Ectodermal cell (in vitro differentiated cells): ENCODE results near the gene PDZK1. TPM values are rescaled to one million over a fixed set of nuclear protein-coding genes. Genes with fewer than 3 reads are reported as not detected.

Experiments used
- H3K27ac ChIP-seq: 2 replicates; pipeline ENCODE4 v1.7.0; 2013; ENCODE audit warnings: mild to moderate bottlenecking, low read depth, low read length; ENCODE audit not compliant: insufficient read depth, poor library complexity, severe bottlenecking
- H3K27me3 ChIP-seq: 2 replicates; pipeline ENCODE4 v1.7.0; 2013; ENCODE audit warnings: mild to moderate bottlenecking, low read length; ENCODE audit not compliant: insufficient read depth, control insufficient read depth, poor library complexity, severe bottlenecking
- H3K36me3 ChIP-seq: one replicate; pipeline ENCODE4 v1.7.0; 2013; ENCODE audit warnings: low read length; ENCODE audit not compliant: control insufficient read depth, insufficient read depth
- H3K4me1 ChIP-seq: one replicate; pipeline ENCODE4 v1.7.0; 2013; ENCODE audit warnings: low read length; ENCODE audit not compliant: control insufficient read depth, insufficient read depth
- H3K4me3 ChIP-seq: 2 replicates; pipeline ENCODE4 v1.7.0; 2013; ENCODE audit warnings: low read depth, low read length, control low read depth; ENCODE audit not compliant: insufficient read depth
- H3K9me3 ChIP-seq: 2 replicates; pipeline ENCODE4 v1.7.0; 2013; ENCODE audit warnings: mild to moderate bottlenecking, low read length, moderate library complexity; ENCODE audit not compliant: control insufficient read depth
- WGBS, 2 experiments: methylation state at CpG; one replicate each; pipeline ENCODE4 v1.1.7; 2013; ENCODE audit warnings: missing lambda C conversion rate in 2 of 2; 5-methylcytosine and 5-hydroxymethylcytosine counted together
- polyA plus RNA-seq, 4 experiments: library from polyadenylated mRNA; stranded (reverse); fragments of 50-300 nt; gene quantifications; one replicate each; pipeline ENCODE4 v1.2.3, GENCODE V29; 2013

PDZK1 gene
- polyA plus RNA-seq (2013, experiment 1 of 4), result 0.91 TPM
- 0.27 TPM for polyA plus RNA-seq (2013, experiment 2 of 4)
- 0.32 TPM for polyA plus RNA-seq (2013, experiment 3 of 4)
- 0.77 TPM for polyA plus RNA-seq (2013, experiment 4 of 4)

GRCh38 chr1:145707183-145707867 is at the start of gene PDZK1:
PDZK1 (minus strand) TSS chr1:145707368; CDS start chr1:145688021, 19,347 bp downstream.
- H3K4me1 ChIP-seq, result peaks cover 8% of the 10 kb centered on the region
- WGBS, 2 experiments, result 70 to 75% methylated on average over 9 of the region's 9 CpGs
- no peaks in the 10 kb centered on the region for H3K9me3 ChIP-seq
- no peaks in the 10 kb centered on the region for H3K36me3 ChIP-seq
- H3K4me3 ChIP-seq, result no peak within 1 kb of the TSS
- H3K27me3 ChIP-seq, result no peaks in the 10 kb centered on the region
- no peak within 1 kb of the TSS for H3K27ac ChIP-seq

GRCh38 chr1:145751491-145752037 is 44.4 kb upstream of the PDZK1 start:
- no peak overlapping the region for H3K27ac ChIP-seq
- 93 to 96% methylated on average over 5 of the region's 5 CpGs for WGBS, 2 experiments

GRCh38 chr1:145750426-145750825 is 43.3 kb upstream of the PDZK1 start:
- no peak overlapping the region for H3K27ac ChIP-seq
- 94% methylated on average over 5 of the region's 5 CpGs for WGBS, 2 experiments
- H3K27me3 ChIP-seq, result no peaks in the 10 kb centered on the region
- H3K4me1 ChIP-seq, result no peaks in the 10 kb centered on the region
- no peaks in the 10 kb centered on the region for H3K9me3 ChIP-seq
- H3K36me3 ChIP-seq, result peaks cover 17% of the 10 kb centered on the region
- H3K4me3 ChIP-seq, result no peak overlapping the region

More at GRCh38 chr1:145751491-145752037, 44.4 kb upstream of the PDZK1 start:
- Histone ChIP-seq H3K4me3 (no peak overlapping the region), H3K4me1 (no peaks in the 10 kb centered on the region), H3K9me3 (no peaks in the 10 kb centered on the region), H3K27me3 (no peaks in the 10 kb centered on the region), H3K36me3 (peaks cover 14% of the 10 kb centered on the region)

GRCh38 chr1:145747398-145748247 is 40.5 kb upstream of the PDZK1 start:
- Histone ChIP-seq H3K9me3 (no peaks in the 10 kb centered on the region), H3K27ac (no peak overlapping the region), H3K4me3 (no peak overlapping the region), H3K36me3 (peaks cover 17% of the 10 kb centered on the region), H3K4me1 (no peaks in the 10 kb centered on the region), H3K27me3 (no peaks in the 10 kb centered on the region)
- WGBS, 2 experiments, result 91 to 95% methylated on average over 8 to 9 of the region's 9 CpGs

GRCh38 chr1:145740269-145740668 is 33.1 kb upstream of the PDZK1 start:
- Histone ChIP-seq H3K9me3 (no peaks in the 10 kb centered on the region), H3K36me3 (no peaks in the 10 kb centered on the region), H3K27me3 (no peaks in the 10 kb centered on the region), H3K4me3 (no peak overlapping the region), H3K27ac (no peak overlapping the region), H3K4me1 (no peaks in the 10 kb centered on the region)
- WGBS, 2 experiments, result 94 to 99% methylated on average over 4 of the region's 4 CpGs

GRCh38 chr1:145736191-145736590 is 29.0 kb upstream of the PDZK1 start:
- H3K27ac ChIP-seq, result no peak overlapping the region
- H3K27me3 ChIP-seq, result no peaks in the 10 kb centered on the region
- 94 to 96% methylated on average over 1 of the region's 1 CpG for WGBS, 2 experiments
- H3K4me3 ChIP-seq, result no peak overlapping the region
- no peaks in the 10 kb centered on the region for H3K9me3 ChIP-seq
- H3K36me3 ChIP-seq, result no peaks in the 10 kb centered on the region
- H3K4me1 ChIP-seq, result no peaks in the 10 kb centered on the region

GRCh38 chr1:145730900-145731299 is 23.7 kb upstream of the PDZK1 start:
- H3K9me3 ChIP-seq, result no peaks in the 10 kb centered on the region
- no peak overlapping the region for H3K4me3 ChIP-seq
- no peaks in the 10 kb centered on the region for H3K36me3 ChIP-seq
- H3K27ac ChIP-seq, result no peak overlapping the region
- no peaks in the 10 kb centered on the region for H3K27me3 ChIP-seq
- H3K4me1 ChIP-seq, result peaks cover 4% of the 10 kb centered on the region
- 95 to 96% methylated on average over 3 of the region's 3 CpGs for WGBS, 2 experiments

- no peaks in the 10 kb centered on the region for H3K36me3 ChIP-seq
- no peaks in the 10 kb centered on the region for H3K27me3 ChIP-seq
- WGBS, 2 experiments, result 95 to 96% methylated on average over 4 of the region's 4 CpGs
- no peak overlapping the region for H3K27ac ChIP-seq
- H3K9me3 ChIP-seq, result no peaks in the 10 kb centered on the region
- peaks cover 4% of the 10 kb centered on the region for H3K4me1 ChIP-seq
- H3K4me3 ChIP-seq, result no peak overlapping the region
Measured at GRCh38 chr1:145730467-145730866, 23.3 kb upstream of the PDZK1 start.

GRCh38 chr1:145729666-145730436 is 22.7 kb upstream of the PDZK1 start:
- H3K4me1 ChIP-seq, result peaks cover 4% of the 10 kb centered on the region
- H3K9me3 ChIP-seq, result no peaks in the 10 kb centered on the region
- H3K27me3 ChIP-seq, result no peaks in the 10 kb centered on the region
- no peak overlapping the region for H3K27ac ChIP-seq
- WGBS, 2 experiments, result 95 to 97% methylated on average over 5 of the region's 5 CpGs
- H3K4me3 ChIP-seq, result no peak overlapping the region
- H3K36me3 ChIP-seq, result no peaks in the 10 kb centered on the region
